IPS-15b (cell line): ENCODE data around the gene PCBD1.

Experiments
- H3K27me3 ChIP-seq: one replicate; pipeline ENCODE4 v1.6.1; 2013; ENCODE audit warnings: low read length; ENCODE audit not compliant: control insufficient read depth, insufficient read depth
- H3K36me3 ChIP-seq: one replicate; pipeline ENCODE4 v1.6.1; 2013; ENCODE audit warnings: low read length; ENCODE audit not compliant: control insufficient read depth, insufficient read depth
- H3K4me1 ChIP-seq: one replicate; pipeline ENCODE4 v1.6.1; 2013; ENCODE audit warnings: mild to moderate bottlenecking, low read length; ENCODE audit not compliant: control insufficient read depth, insufficient read depth
- H3K4me3 ChIP-seq: one replicate; pipeline ENCODE4 v1.5.1; 2013; ENCODE audit warnings: low read depth, low read length
- H3K9ac ChIP-seq: one replicate; pipeline ENCODE4 v1.6.1; 2013; ENCODE audit warnings: low read depth, mild to moderate bottlenecking, low read length
- H3K9me3 ChIP-seq: one replicate; pipeline ENCODE4 v1.6.1; 2013; ENCODE audit warnings: mild to moderate bottlenecking, low read length; ENCODE audit not compliant: control insufficient read depth, insufficient read depth

The PCBD1 gene

DNA sequence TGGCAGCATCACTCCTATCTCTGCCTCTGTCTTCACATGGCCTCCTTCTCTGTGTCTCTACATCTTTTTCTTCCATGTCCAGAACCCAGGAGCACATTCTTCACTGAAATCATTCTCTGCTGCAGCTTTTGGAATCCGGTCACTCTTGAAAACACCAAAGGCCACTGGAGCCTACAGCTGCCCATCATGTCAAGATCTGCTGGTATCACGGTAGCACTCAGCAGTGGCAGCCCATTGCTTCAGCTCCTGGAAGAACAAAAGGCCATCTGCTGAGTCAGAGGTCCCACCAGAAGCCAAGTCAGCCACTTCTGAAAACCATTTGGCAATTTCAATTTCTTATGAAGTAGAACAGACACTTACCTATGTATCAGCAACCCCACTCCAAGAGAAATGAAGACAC lies 6.1 kb upstream of the PCBD1 start:
- H3K27me3 ChIP-seq: no peaks in the 10 kb centered on the region
- H3K4me1 ChIP-seq: peaks cover 14% of the 10 kb centered on the region
- H3K4me3 ChIP-seq: no peak overlapping the region

GRCh38 chr10:70893227-70894006 lies 5.1 kb upstream of the PCBD1 start:
- no peak overlapping the region for H3K9ac ChIP-seq
- no peak overlapping the region for H3K4me3 ChIP-seq
- H3K4me1 ChIP-seq: peaks cover 14% of the 10 kb centered on the region
- H3K9me3 ChIP-seq: no peaks in the 10 kb centered on the region
- no peaks in the 10 kb centered on the region for H3K27me3 ChIP-seq
- no peaks in the 10 kb centered on the region for H3K36me3 ChIP-seq

More for the DNA sequence above, 6.1 kb upstream of the PCBD1 start:
- Histone ChIP-seq H3K9ac (no peak overlapping the region), H3K9me3 (no peaks in the 10 kb centered on the region), H3K36me3 (no peaks in the 10 kb centered on the region)

- Histone ChIP-seq H3K4me1 (peaks cover 14% of the 10 kb centered on the region), H3K27me3 (no peaks in the 10 kb centered on the region), H3K36me3 (no peaks in the 10 kb centered on the region), H3K9ac (no peak overlapping the region), H3K9me3 (no peaks in the 10 kb centered on the region), H3K4me3 (no peak overlapping the region)
Observed at GRCh38 chr10:70892631-70893030, 4.3 kb upstream of the PCBD1 start.

- H3K4me1 ChIP-seq: peaks cover 20% of the 10 kb centered on the region
- H3K4me3 ChIP-seq: no peak overlapping the region
- no peaks in the 10 kb centered on the region for H3K27me3 ChIP-seq
- no peaks in the 10 kb centered on the region for H3K9me3 ChIP-seq
- H3K9ac ChIP-seq: no peak overlapping the region
- H3K36me3 ChIP-seq: no peaks in the 10 kb centered on the region
Observed at GRCh38 chr10:70891627-70892026, 3.3 kb upstream of the PCBD1 start.

GRCh38 chr10:70890917-70891431 lies 2.6 kb upstream of the PCBD1 start:
- Histone ChIP-seq H3K36me3 (no peaks in the 10 kb centered on the region), H3K4me3 (no peak overlapping the region), H3K9ac (no peak overlapping the region), H3K9me3 (no peaks in the 10 kb centered on the region), H3K4me1 (peaks cover 20% of the 10 kb centered on the region), H3K27me3 (no peaks in the 10 kb centered on the region)

DNA sequence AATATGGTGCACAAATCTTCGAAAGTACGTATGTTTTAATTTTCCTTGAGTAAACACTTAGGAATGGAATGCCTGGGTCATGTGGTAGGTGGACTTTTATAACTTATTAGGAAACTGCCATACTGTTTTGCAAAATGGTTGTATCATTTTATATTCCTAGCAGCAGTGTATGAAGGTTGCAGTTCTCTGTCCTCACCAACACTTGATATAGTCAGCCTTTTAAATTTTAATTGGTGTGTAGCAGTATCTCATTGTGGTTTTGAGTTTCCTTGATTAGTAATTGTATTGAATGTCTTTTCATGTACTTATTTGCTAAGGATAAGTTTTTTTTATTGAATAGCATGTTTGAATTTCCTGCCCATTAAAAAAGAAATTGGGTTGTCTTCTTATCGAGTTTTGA lies 926 bp upstream of the PCBD1 start:
- no peak overlapping the region for H3K9ac ChIP-seq
- no peak overlapping the region for H3K4me3 ChIP-seq
- no peaks in the 10 kb centered on the region for H3K27me3 ChIP-seq
- no peaks in the 10 kb centered on the region for H3K36me3 ChIP-seq
- peaks cover 20% of the 10 kb centered on the region for H3K4me1 ChIP-seq
- no peaks in the 10 kb centered on the region for H3K9me3 ChIP-seq

- no peaks in the 10 kb centered on the region for H3K27me3 ChIP-seq
- H3K4me1 ChIP-seq: peaks cover 14% of the 10 kb centered on the region
- H3K36me3 ChIP-seq: no peaks in the 10 kb centered on the region
- H3K9ac ChIP-seq: no peak overlapping the region
- H3K4me3 ChIP-seq: peak overlapping the region; percentile 70
- no peaks in the 10 kb centered on the region for H3K9me3 ChIP-seq
Observed at GRCh38 chr10:70886921-70887665, 1.3 kb downstream of the PCBD1 start.

- Histone ChIP-seq H3K4me3 (no peak overlapping the region), H3K9ac (no peak overlapping the region), H3K4me1 (peaks cover 11% of the 10 kb centered on the region), H3K9me3 (no peaks in the 10 kb centered on the region), H3K36me3 (no peaks in the 10 kb centered on the region), H3K27me3 (no peaks in the 10 kb centered on the region)
Observed at GRCh38 chr10:70885931-70886903, 2.1 kb downstream of the PCBD1 start.

GRCh38 chr10:70885481-70885880 lies 2.9 kb downstream of the PCBD1 start:
- no peaks in the 10 kb centered on the region for H3K36me3 ChIP-seq

GRCh38 chr10:70884741-70885140 lies 3.6 kb downstream of the PCBD1 start:
- no peaks in the 10 kb centered on the region for H3K9me3 ChIP-seq
- H3K9ac ChIP-seq: no peak overlapping the region
- H3K4me1 ChIP-seq: peaks cover 7% of the 10 kb centered on the region
- no peaks in the 10 kb centered on the region for H3K27me3 ChIP-seq
- H3K4me3 ChIP-seq: no peak overlapping the region
- H3K36me3 ChIP-seq: no peaks in the 10 kb centered on the region

More at GRCh38 chr10:70885481-70885880, 2.9 kb downstream of the PCBD1 start:
- no peak overlapping the region for H3K4me3 ChIP-seq
- H3K9me3 ChIP-seq: no peaks in the 10 kb centered on the region
- H3K9ac ChIP-seq: no peak overlapping the region
- H3K4me1 ChIP-seq: peaks cover 7% of the 10 kb centered on the region
- H3K27me3 ChIP-seq: no peaks in the 10 kb centered on the region

DNA sequence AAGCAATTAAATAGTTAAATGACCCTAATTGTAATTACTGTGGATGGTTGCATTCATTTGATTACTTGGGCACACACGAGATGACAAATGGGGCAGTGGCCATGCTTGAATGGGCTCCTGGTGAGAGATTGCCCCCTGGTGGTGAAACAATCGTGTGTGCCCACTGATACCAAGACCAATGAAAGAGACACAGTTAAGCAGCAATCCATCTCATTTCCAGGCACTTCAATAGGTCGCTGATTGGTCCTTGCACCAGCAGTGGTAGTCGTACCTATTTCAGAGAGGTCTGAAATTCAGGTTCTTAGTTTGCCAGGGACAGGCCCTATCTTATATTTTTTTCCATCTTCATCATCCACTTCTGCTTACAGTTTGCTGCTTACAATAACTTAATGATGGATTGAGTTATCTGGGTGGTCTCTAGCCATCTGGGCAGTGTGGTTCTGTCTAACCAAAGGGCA lies 8.3 kb downstream of the PCBD1 start:
- Histone ChIP-seq H3K36me3 (peaks cover 17% of the 10 kb centered on the region), H3K9me3 (no peaks in the 10 kb centered on the region), H3K9ac (no peak overlapping the region), H3K4me1 (peaks cover 2% of the 10 kb centered on the region), H3K4me3 (no peak overlapping the region), H3K27me3 (no peaks in the 10 kb centered on the region)
